Subcutaneous abdominal adipose tissue (tissue), 5 donors: Measurements from ENCODE around the gene KCNH1.

Experiments used
- H3K27ac ChIP-seq: one replicate; pipeline ENCODE4 v1.7.0; 2013; ENCODE audit warnings: low read depth, mild to moderate bottlenecking, inconsistent platforms, low read length, moderate library complexity
- H3K27me3 ChIP-seq, 5 donors: one replicate each; pipeline ENCODE4 v1.7.0; 2013; ENCODE audit warnings: low read length in 5 of 5, inconsistent platforms in 1 of 5; ENCODE audit not compliant: control insufficient read depth in 5 of 5, insufficient read depth in 4 of 5
- H3K36me3 ChIP-seq, 5 donors: one replicate each; pipeline ENCODE4 v1.7.0; 2013; ENCODE audit warnings: low read length in 5 of 5; ENCODE audit not compliant: control insufficient read depth in 5 of 5, insufficient read depth in 5 of 5
- H3K4me1 ChIP-seq, 5 donors: one replicate each; pipeline ENCODE4 v1.7.0; 2013; ENCODE audit warnings: low read length in 5 of 5, mild to moderate bottlenecking in 3 of 5, moderate library complexity in 1 of 5; ENCODE audit not compliant: control insufficient read depth in 5 of 5, insufficient read depth in 5 of 5
- H3K4me3 ChIP-seq, 5 donors: one replicate each; pipeline ENCODE4 v1.7.0; 2013; ENCODE audit warnings: low read length in 5 of 5, low read depth in 1 of 5
- H3K9ac ChIP-seq, 5 donors: one replicate each; pipeline ENCODE4 v1.7.0; 2013; ENCODE audit warnings: low read length in 5 of 5, mild to moderate bottlenecking in 4 of 5, moderate library complexity in 3 of 5
- H3K9me3 ChIP-seq, 5 donors: one replicate each; pipeline ENCODE4 v1.7.0; 2013; ENCODE audit warnings: low read length in 5 of 5; ENCODE audit not compliant: control insufficient read depth in 5 of 5
- donor health status: healthy.
- donor health status: healthy.
- donor health status: healthy.
- donor health status: healthy.
- donor health status: healthy.

KCNH1 gene

DNA sequence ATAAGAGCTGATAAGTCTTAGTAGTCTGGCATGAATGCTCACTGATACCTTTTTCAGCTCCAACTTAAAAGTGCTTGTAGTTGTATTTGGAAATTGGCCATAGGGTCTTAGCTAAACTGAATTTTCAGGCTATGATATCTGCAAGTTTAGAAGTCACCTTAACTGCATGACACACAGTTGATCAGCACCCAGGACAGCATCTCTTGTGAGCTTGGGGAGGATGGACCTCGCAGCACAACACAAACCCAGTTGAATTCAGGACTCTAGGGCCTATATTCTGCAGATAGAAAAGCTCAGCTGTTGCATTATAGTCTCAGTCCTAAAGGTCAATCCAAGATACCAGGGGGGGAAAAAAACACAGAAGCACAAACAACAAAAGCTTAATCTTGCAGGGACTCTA lies 394.3 kb downstream of the KCNH1 start:
- Histone ChIP-seq H3K9ac (no peak overlapping the region), H3K27ac (no peak overlapping the region), H3K36me3 (no peaks in the 10 kb centered on the region), H3K9me3 (no peaks in the 10 kb centered on the region), H3K27me3 (no peaks in the 10 kb centered on the region), H3K4me3 (no peak overlapping the region), H3K4me1 (no peaks in the 10 kb centered on the region)

DNA sequence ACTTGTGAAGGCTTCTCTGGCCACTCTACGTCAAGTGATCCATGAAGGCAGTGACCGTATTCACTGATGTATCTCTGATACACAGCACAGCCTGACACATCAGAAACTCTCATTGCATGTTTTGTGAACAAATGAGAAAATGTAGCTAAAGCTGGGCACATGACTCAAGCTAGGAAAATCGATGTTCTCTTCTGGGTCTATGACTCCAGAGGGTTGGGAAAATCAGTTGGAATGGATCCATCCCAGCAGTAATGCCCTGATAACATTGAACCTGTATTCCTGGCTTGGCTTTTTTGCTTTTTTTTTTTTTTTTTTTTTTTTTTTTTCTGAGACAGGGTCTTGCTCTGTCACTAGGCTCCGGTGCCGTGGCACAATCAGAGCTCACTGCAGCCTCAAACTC lies 395.7 kb downstream of the KCNH1 start:
- H3K27ac ChIP-seq = no peak overlapping the region
- H3K36me3 ChIP-seq = no peaks in the 10 kb centered on the region
- no peaks in the 10 kb centered on the region for H3K27me3 ChIP-seq
- H3K9me3 ChIP-seq = peaks cover 0 to 2% (median 0%) of the 10 kb centered on the region in 5 donors
- H3K4me3 ChIP-seq = no peak overlapping the region
- H3K9ac ChIP-seq = no peak overlapping the region
- no peaks in the 10 kb centered on the region for H3K4me1 ChIP-seq

DNA sequence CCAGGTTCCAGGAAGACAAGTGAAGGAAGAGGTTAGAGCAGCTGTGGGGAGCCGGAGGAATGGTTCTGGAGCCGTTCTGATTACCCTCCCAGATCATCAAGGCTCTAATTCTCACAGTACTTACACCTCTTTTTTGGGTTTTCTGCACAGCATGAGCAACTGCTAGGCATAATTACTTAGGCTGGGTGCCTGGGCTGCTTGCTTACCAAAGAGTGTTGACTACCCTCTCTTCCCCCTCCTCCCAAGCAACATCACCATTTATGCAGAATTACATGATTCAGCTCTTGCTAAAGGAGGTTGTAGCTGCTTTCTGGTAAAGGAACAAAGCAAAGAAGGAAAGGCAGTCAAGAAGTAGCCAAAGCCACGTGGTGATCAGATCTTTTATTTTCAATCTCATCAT lies 397.2 kb downstream of the KCNH1 start:
- Histone ChIP-seq H3K4me3 (no peak overlapping the region), H3K9me3 (peaks cover 0 to 2% (median 0%) of the 10 kb centered on the region in 5 donors), H3K27ac (no peak overlapping the region), H3K36me3 (no peaks in the 10 kb centered on the region), H3K9ac (no peak overlapping the region), H3K4me1 (no peaks in the 10 kb centered on the region), H3K27me3 (no peaks in the 10 kb centered on the region)

DNA sequence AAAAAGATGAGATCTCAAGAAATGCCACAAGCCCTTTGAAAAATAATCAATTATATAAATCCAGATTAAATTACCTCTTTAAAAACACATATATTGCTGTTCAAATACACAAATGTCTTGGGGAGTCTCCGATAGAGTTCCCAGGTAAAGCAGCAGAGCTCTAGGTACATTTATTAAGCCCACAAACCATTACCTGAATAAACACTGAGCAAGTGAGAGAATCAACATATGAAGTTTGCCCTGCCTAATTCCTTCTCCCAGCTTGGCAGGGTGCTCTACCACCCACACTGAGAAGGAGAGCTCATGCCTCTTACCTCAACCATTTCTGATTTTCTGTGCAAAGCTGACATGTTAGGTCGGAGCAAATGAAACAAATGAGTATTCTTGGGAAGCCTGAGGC lies 402.4 kb downstream of the KCNH1 start:
- H3K27me3 ChIP-seq = no peaks in the 10 kb centered on the region
- H3K4me1 ChIP-seq = no peaks in the 10 kb centered on the region
- H3K27ac ChIP-seq = no peak overlapping the region
- no peaks in the 10 kb centered on the region for H3K36me3 ChIP-seq
- no peak overlapping the region for H3K4me3 ChIP-seq
- H3K9ac ChIP-seq = no peak overlapping the region
- H3K9me3 ChIP-seq = peaks cover 0 to 2% (median 0%) of the 10 kb centered on the region in 5 donors

- Histone ChIP-seq H3K36me3 (no peaks in the 10 kb centered on the region), H3K27ac (no peak overlapping the region)
Measured at GRCh38 chr1:210731193-210731592, 402.8 kb downstream of the KCNH1 start.

DNA sequence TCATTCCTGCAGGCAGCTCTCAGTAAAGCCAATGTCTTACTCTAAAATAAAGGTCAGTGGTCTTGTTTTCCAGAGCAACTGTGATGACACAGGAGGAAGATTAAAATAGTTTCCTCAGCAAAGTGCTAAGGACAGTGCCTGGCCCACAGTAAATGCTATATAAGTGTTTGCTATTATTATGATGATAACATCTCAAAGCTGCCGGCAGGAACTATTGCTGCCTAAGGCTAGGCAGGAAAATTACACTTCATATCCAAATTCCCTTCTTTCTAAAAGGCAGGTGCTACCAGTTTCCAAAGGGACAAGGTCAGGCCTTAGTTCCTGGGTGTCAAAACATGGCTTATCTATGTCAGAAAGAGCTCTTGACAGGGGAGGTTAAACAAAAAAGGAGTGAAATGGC lies 403.9 kb downstream of the KCNH1 start:
- Histone ChIP-seq H3K27ac (no peak overlapping the region), H3K9ac (no peak overlapping the region), H3K4me3 (no peak overlapping the region), H3K27me3 (no peaks in the 10 kb centered on the region), H3K36me3 (no peaks in the 10 kb centered on the region), H3K9me3 (peaks cover 0 to 2% (median 0%) of the 10 kb centered on the region in 5 donors), H3K4me1 (no peaks in the 10 kb centered on the region)

More at GRCh38 chr1:210731193-210731592, 402.8 kb downstream of the KCNH1 start:
- H3K4me3 ChIP-seq = no peak overlapping the region
- no peaks in the 10 kb centered on the region for H3K4me1 ChIP-seq
- H3K27me3 ChIP-seq = no peaks in the 10 kb centered on the region
- H3K9me3 ChIP-seq = peaks cover 0 to 2% (median 0%) of the 10 kb centered on the region in 5 donors
- no peak overlapping the region for H3K9ac ChIP-seq

- Histone ChIP-seq H3K9ac (no peak overlapping the region), H3K4me1 (no peaks in the 10 kb centered on the region), H3K36me3 (no peaks in the 10 kb centered on the region), H3K27ac (no peak overlapping the region), H3K9me3 (peaks cover 0 to 2% (median 0%) of the 10 kb centered on the region in 5 donors), H3K27me3 (no peaks in the 10 kb centered on the region), H3K4me3 (no peak overlapping the region)
Measured at GRCh38 chr1:210728437-210729149, 405.4 kb downstream of the KCNH1 start.

DNA sequence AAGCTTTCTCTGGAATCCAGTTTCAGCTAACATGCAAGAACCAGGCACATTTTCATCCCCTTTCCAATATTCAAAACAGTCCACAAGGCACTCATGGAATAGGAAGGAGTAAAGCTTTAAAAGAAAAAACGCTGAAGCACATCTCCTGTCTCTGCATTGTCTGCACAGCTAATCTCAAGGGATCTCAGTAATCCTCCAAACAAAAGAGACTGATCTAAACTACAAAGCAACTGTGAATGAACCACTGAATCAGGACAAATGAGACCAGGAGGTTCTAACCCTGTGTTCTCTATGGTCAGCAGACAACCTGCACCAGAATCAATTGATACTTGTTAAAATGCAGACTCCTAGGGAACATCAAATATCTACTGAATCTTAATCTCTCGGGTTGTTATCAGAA lies 406.2 kb downstream of the KCNH1 start:
- H3K9ac ChIP-seq = no peak overlapping the region
- no peaks in the 10 kb centered on the region for H3K4me1 ChIP-seq
- H3K27me3 ChIP-seq = no peaks in the 10 kb centered on the region
- no peaks in the 10 kb centered on the region for H3K36me3 ChIP-seq
- no peak overlapping the region for H3K27ac ChIP-seq
- no peak overlapping the region for H3K4me3 ChIP-seq
- no peaks in the 10 kb centered on the region for H3K9me3 ChIP-seq

DNA sequence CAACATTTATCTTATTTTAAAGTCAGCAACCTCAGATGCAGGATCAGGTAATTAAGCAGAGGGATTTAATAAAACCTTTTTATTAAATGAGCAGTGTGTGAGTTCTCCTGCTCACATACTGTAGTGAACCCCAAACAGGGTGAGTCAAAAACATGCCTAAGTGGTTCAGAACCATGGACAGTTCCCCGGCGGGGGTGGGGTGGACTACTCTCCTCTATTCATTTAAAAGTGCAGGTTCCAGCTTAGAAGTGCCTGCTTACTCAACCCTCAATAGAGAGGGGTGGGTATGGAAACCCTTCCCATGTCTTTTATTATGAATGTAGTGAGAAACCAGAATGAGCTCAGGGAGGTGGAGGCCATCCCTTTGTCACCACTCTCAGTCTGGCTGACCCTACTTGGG lies 407.3 kb downstream of the KCNH1 start:
- H3K27me3 ChIP-seq = no peaks in the 10 kb centered on the region
- H3K36me3 ChIP-seq = no peaks in the 10 kb centered on the region
- no peak overlapping the region for H3K9ac ChIP-seq
- no peaks in the 10 kb centered on the region for H3K9me3 ChIP-seq
- H3K27ac ChIP-seq = no peak overlapping the region
- no peaks in the 10 kb centered on the region for H3K4me1 ChIP-seq
- no peak overlapping the region for H3K4me3 ChIP-seq

DNA sequence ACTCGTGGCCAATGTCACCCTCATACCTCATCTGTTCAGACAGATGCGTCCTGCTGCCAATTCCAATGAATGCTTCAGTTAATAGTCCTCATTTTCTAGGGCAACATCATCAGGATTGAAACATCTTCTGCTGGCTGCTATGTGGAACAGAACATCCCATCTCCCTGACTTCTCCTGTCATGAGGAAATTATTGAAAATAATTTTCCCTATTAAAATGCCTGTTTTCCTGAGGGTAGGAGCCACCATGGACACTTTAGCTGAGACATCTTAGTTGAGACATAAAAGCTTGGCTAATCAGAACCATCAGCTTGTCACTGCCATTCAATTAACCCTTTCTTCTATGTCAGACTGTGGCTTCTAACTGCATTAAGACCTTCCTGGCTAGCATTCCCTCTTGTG lies 409.2 kb downstream of the KCNH1 start:
- H3K27ac ChIP-seq = no peak overlapping the region
- no peaks in the 10 kb centered on the region for H3K9me3 ChIP-seq
- H3K4me1 ChIP-seq = no peaks in the 10 kb centered on the region
- no peaks in the 10 kb centered on the region for H3K27me3 ChIP-seq
- H3K9ac ChIP-seq = no peak overlapping the region
- H3K4me3 ChIP-seq = no peak overlapping the region
- no peaks in the 10 kb centered on the region for H3K36me3 ChIP-seq
